SHP77 (cell line): ENCODE results near the gene CLPTM1L.
"Not testable (repeated sequence)": the region's sequence is repeated elsewhere in the genome, so short reads cannot be mapped to it uniquely, and the experiment has no call there.

ENCODE experiments used
- DNase-seq, 2 experiments: peaks; one replicate each; lab custom pipeline; 2025; lab: John Stamatoyannopoulos, UW

Gene CLPTM1L

GRCh38 chr5:1289559-1289958 lies 55.3 kb downstream of the CLPTM1L start:
- not testable (repeated sequence) for DNase-seq

- DNase-seq, result peak; percentile 72 to 81
Measured at GRCh38 chr5:1288439-1289335, 56.2 kb downstream of the CLPTM1L start.

GRCh38 chr5:1285883-1286291 lies 59.0 kb downstream of the CLPTM1L start:
- DNase-seq, result no peak

DNA sequence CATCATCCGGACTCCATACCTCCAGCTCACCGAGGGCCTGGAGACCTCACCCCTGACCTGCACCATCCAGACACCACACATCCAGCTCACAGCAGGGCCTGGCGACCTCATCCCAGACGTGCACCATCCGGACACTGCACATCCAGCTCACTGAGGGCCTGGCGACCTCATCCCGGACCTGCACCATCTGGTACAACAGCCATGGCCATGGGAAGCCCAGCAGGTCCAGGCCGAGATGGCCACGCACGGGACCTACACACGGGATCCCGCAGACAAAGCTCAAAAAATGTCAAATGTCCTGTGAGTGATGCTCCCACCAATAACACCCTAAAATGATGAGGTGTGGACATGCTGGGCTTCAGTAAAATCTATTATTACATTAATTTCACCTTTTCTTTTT lies 59.8 kb downstream of the CLPTM1L start:
- DNase-seq, result no peak

DNA sequence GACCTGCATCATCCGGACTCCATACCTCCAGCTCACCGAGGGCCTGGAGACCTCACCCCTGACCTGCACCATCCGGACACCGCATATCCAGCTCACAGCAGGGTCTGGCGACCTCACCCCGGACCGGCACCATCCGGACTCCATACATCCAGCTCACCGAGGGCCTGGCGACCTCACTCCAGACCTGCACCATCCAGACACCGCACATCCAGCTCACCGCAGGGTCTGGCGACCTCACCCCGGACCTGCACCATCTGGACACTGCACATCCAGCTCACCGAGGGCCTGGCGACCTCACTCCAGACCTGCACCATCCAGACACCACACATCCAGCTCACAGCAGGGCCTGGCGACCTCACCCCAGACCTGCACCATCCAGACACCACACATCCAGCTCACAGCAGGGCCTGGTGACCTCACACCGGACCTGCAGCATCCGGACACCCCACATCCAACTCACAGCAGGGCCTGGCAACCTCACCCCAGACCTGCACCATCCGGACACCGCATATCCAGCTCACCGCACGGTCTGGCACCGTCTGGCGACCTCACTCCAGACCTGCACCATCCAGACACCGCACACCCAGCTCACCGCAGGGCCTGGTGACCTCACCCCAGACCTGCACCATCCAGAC lies 60.4 kb downstream of the CLPTM1L start:
- not testable (repeated sequence) for DNase-seq

DNA sequence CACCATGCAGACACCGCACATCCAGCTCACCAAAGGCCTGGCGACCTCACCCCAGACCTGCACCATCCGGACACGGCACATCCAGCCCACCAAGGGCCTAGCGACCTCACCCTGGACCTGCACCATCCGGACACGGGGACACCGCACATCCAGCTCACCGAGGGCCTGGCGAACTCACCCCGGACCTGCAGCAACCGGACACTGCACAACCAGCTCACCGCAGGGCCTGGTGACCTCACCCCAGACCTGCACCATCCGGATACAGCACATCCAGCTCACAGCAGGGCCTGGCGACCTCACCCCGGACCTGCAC lies 61.2 kb downstream of the CLPTM1L start:
- DNase-seq, result not testable (repeated sequence)

- DNase-seq, result not testable (repeated sequence)
Measured at GRCh38 chr5:1282993-1283728, 61.7 kb downstream of the CLPTM1L start.

GRCh38 chr5:1282131-1282992 lies 62.5 kb downstream of the CLPTM1L start:
- DNase-seq, result peak in 1 of 2 experiments; percentile 29

GRCh38 chr5:1281038-1281882 lies 63.6 kb downstream of the CLPTM1L start:
- no peak for DNase-seq

GRCh38 chr5:1280177-1281037 lies 64.5 kb downstream of the CLPTM1L start:
- no peak for DNase-seq

DNA sequence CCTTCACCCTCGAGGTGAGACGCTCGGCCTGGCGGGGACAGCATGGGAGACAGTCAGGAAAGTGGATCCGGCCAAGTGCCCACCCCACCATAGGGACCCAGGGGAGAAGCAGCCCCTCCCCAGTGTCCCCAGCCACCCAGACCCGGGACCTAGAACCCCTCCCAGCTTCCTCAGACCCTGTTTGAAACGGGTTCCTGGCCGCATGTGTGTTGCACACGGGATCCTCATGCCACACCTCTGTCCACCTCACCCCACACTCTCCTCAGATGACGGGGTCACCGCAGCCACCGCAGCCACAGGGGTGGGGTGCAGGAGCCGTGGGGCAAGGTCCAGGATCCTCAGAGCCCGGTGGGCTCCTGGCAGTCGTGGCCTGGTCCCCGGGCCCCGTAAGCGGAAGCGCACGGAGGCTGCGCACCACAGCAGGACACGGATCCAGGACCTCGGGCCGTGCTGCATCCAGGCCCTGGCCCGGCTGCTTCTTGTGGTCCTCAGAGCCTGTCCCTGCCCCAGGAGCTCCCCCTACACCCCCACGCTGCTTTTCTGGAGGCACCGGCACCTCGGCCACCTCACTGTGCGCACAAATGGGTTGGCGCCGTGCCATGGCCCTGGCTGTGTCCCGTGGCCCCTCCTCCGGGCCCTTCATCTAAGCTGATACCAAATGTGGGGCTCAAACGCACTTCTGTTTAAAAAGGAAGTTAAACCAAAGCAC lies 65.3 kb downstream of the CLPTM1L start:
- DNase-seq, result no peak

GRCh38 chr5:1278656-1279442 lies 66.0 kb downstream of the CLPTM1L start:
- DNase-seq, result no peak

- DNase-seq, result no peak
Measured at GRCh38 chr5:1278216-1278615, 66.7 kb downstream of the CLPTM1L start.

DNA sequence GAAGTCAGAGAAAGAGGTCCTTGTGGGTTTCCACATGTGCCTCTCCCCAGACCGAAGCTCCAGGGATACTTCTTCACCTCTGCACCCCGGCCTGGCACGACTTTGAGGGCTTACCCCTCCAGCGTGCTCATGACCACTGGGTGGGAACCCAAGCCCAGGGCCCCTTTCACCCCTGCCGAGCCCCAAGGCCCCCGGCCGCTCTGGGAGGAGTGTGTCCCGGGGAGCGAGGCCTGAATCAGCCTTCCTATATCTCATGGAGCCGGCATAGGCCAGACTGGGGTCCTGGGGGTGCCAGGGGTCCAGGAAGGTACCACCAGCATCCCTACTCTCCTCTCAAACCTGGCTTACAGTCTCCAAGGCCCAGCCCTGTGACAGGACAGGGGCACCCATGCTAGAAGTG lies 67.1 kb downstream of the CLPTM1L start:
- no peak for DNase-seq

GRCh38 chr5:1277331-1277730 lies 67.6 kb downstream of the CLPTM1L start:
- no peak for DNase-seq

GRCh38 chr5:1276930-1277329 lies 68.0 kb downstream of the CLPTM1L start:
- DNase-seq, result no peak

- not testable (repeated sequence) for DNase-seq
Measured at GRCh38 chr5:1275397-1276391, 69.2 kb downstream of the CLPTM1L start.
